ENCODE results near the gene LSAMP. TPM values are rescaled to one million over a fixed set of nuclear protein-coding genes. Genes with fewer than 3 reads are reported as not detected.

The LSAMP gene
- total RNA-seq, 1 experiment from 2014 or later, result 0.90 TPM

DNA sequence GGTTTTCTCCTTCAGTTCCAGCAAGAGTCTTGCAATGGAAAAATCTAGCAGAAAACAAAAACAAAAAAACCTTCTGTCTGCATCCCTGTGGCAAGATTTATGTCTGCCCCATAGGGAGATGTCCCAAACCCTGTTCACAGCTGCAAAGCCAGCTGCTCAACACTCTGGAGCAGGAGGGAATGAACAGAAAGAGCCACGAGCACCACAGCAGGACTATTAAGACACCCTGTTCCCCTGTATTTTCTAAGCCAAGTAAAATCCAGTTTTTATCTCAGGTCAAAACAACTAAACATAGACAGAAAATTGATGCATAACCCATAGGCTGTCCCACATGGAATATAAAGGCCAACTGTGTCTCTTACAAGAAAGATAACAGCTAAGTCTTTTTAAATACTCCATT is 357.9 kb downstream of the LSAMP start:
- Histone ChIP-seq H3K9me3 (ENCODE audit: control insufficient read depth, low read depth, low read length) (no peaks in the 10 kb centered on the region), H3K4ac (ENCODE audit: low read depth, low read length) (no peak overlapping the region), H3T11ph (ENCODE audit: low read length) (no peak overlapping the region), H4K91ac (ENCODE audit: insufficient read length, low read depth, low read length) (no peak overlapping the region), H2BK12ac (ENCODE audit: insufficient read length, low read depth, low read length) (no peak overlapping the region), H3K56ac (ENCODE audit: insufficient read length, low read depth, low read length) (no peak overlapping the region), H3K9ac (ENCODE audit: extremely low read depth, insufficient read length, low read length) (no peak overlapping the region), H3K18ac (ENCODE audit: insufficient read length, low read depth, low read length) (no peak overlapping the region), H3K79me2 (ENCODE audit: insufficient read depth, low read length) (no peaks in the 10 kb centered on the region), H4K20me1 (ENCODE audit: control insufficient read depth, insufficient read depth, insufficient read length) (no peaks in the 10 kb centered on the region), H3K4me1 (ENCODE audit: insufficient read depth, low read length) (no peaks in the 10 kb centered on the region), H3K14ac (ENCODE audit: insufficient read depth, low read length) (no peak overlapping the region), H3K23ac (ENCODE audit: insufficient read length, low read depth, low read length) (no peak overlapping the region), H2BK20ac (ENCODE audit: low read depth, low read length, poor library complexity, severe bottlenecking) (no peak overlapping the region), H3K79me1 (ENCODE audit: insufficient read depth, low read depth, low read length, poor library complexity, severe bottlenecking) (no peaks in the 10 kb centered on the region), H4K8ac (replicated peaks; ENCODE audit: insufficient read length, low read depth, low read length) (no peak overlapping the region), H3K27me3 (ENCODE audit: insufficient read depth, low read length) (no peaks in the 10 kb centered on the region), H3K4me2 (ENCODE audit: insufficient read depth, insufficient read length, low read length) (no peak overlapping the region), H2AK5ac (ENCODE audit: insufficient read length, low read length) (no peak overlapping the region), H2BK15ac (ENCODE audit: low read depth, low read length) (no peak overlapping the region), H3K27ac (ENCODE audit: insufficient read length, low read depth, low read length) (no peak overlapping the region), H2BK120ac (ENCODE audit: low read depth, low read length, poor library complexity, severe bottlenecking) (no peak overlapping the region), H2AFZ (ENCODE audit: low read length) (no peak overlapping the region), H2BK5ac (ENCODE audit: insufficient read length, low read length) (no peak overlapping the region), H3K23me2 (ENCODE audit: insufficient read length, low read depth, low read length, poor library complexity, severe bottlenecking) (no peaks in the 10 kb centered on the region), H4K5ac (ENCODE audit: insufficient read length, low read depth, low read length) (no peak overlapping the region)
- WGBS (ENCODE audit: extremely low coverage, insufficient read length, low lambda C conversion rate), result no CpG with 5 or more reads among the region's 1 CpG
- no peak overlapping the region for H3K4me3 Mint-ChIP-seq
- no peaks in the 10 kb centered on the region for H3K27me3 Mint-ChIP-seq (ENCODE audit: low read depth)
- peaks cover 4% of the 10 kb centered on the region in 2 experiments; a peak in 2 of 4 replicates for H3K4me1 Mint-ChIP-seq
- DNase-seq, result no peak
- H3K36me3 Mint-ChIP-seq (ENCODE audit: insufficient read depth in 1 of 3, low read depth in 3 of 3), result no peaks in the 10 kb centered on the region; a peak in 1 of 7 replicates
- TF ChIP-seq, protein P1, sequence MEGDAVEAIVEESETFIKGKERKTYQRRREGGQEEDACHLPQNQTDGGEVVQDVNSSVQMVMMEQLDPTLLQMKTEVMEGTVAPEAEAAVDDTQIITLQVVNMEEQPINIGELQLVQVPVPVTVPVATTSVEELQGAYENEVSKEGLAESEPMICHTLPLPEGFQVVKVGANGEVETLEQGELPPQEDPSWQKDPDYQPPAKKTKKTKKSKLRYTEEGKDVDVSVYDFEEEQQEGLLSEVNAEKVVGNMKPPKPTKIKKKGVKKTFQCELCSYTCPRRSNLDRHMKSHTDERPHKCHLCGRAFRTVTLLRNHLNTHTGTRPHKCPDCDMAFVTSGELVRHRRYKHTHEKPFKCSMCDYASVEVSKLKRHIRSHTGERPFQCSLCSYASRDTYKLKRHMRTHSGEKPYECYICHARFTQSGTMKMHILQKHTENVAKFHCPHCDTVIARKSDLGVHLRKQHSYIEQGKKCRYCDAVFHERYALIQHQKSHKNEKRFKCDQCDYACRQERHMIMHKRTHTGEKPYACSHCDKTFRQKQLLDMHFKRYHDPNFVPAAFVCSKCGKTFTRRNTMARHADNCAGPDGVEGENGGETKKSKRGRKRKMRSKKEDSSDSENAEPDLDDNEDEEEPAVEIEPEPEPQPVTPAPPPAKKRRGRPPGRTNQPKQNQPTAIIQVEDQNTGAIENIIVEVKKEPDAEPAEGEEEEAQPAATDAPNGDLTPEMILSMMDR (conservative IDR thresholded peaks at IDR 0.05), result no peak
- no peak overlapping the region for H3K27ac Mint-ChIP-seq
- peaks cover 0 to 8% of the 10 kb centered on the region in 2 experiments; a peak in 1 of 5 replicates for H3K9me3 Mint-ChIP-seq
